HG02642 (cell line): ENCODE data around the gene TGFB1.

Experiments
- ATAC-seq: cut with Tn5 transposase; IDR thresholded peaks from one replicate; pipeline ENCODE4 v1.9.1; 2021; ENCODE audit warnings: mild to moderate bottlenecking; ENCODE audit not compliant: unreplicated experiment, poor library complexity

TGFB1 gene

GRCh38 chr19:41323430-41324125 lies 30.1 kb downstream of the TGFB1 start:
- ATAC-seq: no peak

GRCh38 chr19:41323023-41323422 lies 30.7 kb downstream of the TGFB1 start:
- ATAC-seq: no peak

- no peak for ATAC-seq
Measured at GRCh38 chr19:41322451-41322850, 31.3 kb downstream of the TGFB1 start.

- no peak for ATAC-seq
Measured at GRCh38 chr19:41321600-41322270, 32.0 kb downstream of the TGFB1 start.

GRCh38 chr19:41321204-41321599 lies 32.5 kb downstream of the TGFB1 start:
- ATAC-seq: no peak

- no peak for ATAC-seq
Measured at GRCh38 chr19:41320568-41320967, 33.2 kb downstream of the TGFB1 start.

- no peak for ATAC-seq
Measured at GRCh38 chr19:41320185-41320518, 33.6 kb downstream of the TGFB1 start.

- no peak for ATAC-seq
Measured at GRCh38 chr19:41319500-41320184, 34.1 kb downstream of the TGFB1 start.

GRCh38 chr19:41318696-41319499 lies 34.8 kb downstream of the TGFB1 start:
- ATAC-seq: no peak

- ATAC-seq: no peak
Measured at GRCh38 chr19:41316306-41316920, 37.3 kb downstream of the TGFB1 start.

- ATAC-seq: no peak
Measured at GRCh38 chr19:41311613-41312012, 42.1 kb downstream of the TGFB1 start.

GRCh38 chr19:41311072-41311471 lies 42.6 kb downstream of the TGFB1 start:
- ATAC-seq: no peak

- peak; percentile 77 for ATAC-seq
Measured at GRCh38 chr19:41310033-41310831, 43.5 kb downstream of the TGFB1 start, which contains the start of gene CCDC97. Gene CCDC97, plus strand, starts transcription at chr19:41310172. Its CDS starts 139 bp downstream, at chr19:41310311.

GRCh38 chr19:41309180-41310032 lies 44.3 kb downstream of the TGFB1 start:
- ATAC-seq: no peak

GRCh38 chr19:41308450-41309179 lies 45.1 kb downstream of the TGFB1 start:
- peak; percentile 42 for ATAC-seq

- peak; percentile 6 for ATAC-seq
Measured at GRCh38 chr19:41307954-41308449, 45.7 kb downstream of the TGFB1 start.

GRCh38 chr19:41307090-41307875 lies 46.4 kb downstream of the TGFB1 start:
- ATAC-seq: no peak
